HG03159 (cell line): ENCODE measurements around the gene SDR9C7.
"Not testable (repeated sequence)": the region's sequence is repeated elsewhere in the genome, so short reads cannot be mapped to it uniquely, and the experiment has no call there.

ENCODE experiments used
- ATAC-seq: cut with Tn5 transposase; IDR thresholded peaks from one replicate; pipeline ENCODE4 v1.9.1; 2021; ENCODE audit warnings: mild to moderate bottlenecking, moderate library complexity; ENCODE audit not compliant: unreplicated experiment

Gene SDR9C7

GRCh38 chr12:56879240-56880124 is 54.7 kb downstream of the SDR9C7 start:
- ATAC-seq: not testable (repeated sequence)

- ATAC-seq: no peak
Observed at GRCh38 chr12:56878010-56878339, 56.2 kb downstream of the SDR9C7 start.

- ATAC-seq: no peak
Observed at GRCh38 chr12:56877195-56878009, 56.8 kb downstream of the SDR9C7 start.

GRCh38 chr12:56874821-56875220 is 59.4 kb downstream of the SDR9C7 start:
- no peak for ATAC-seq

GRCh38 chr12:56873382-56873781 is 60.8 kb downstream of the SDR9C7 start:
- ATAC-seq: no peak
